BE2C (cell line): ENCODE results near the gene TTLL10.

ENCODE experiments used
- DNase-seq: peaks from one replicate; pipeline ENCODE4 v3.0.0-alpha.2; 2020
- H3K27me3 ChIP-seq: fragments of 250-450 bp; sonication (Bioruptor Pico); 2 replicates; pipeline ENCODE4 v1.5.1; 2020; ENCODE audit warnings: mild to moderate bottlenecking
- H3K36me3 ChIP-seq: fragments of 250-450 bp; sonication (Bioruptor Pico); 2 replicates; pipeline ENCODE4 v1.5.1; 2020; ENCODE audit warnings: mild to moderate bottlenecking
- H3K4me1 ChIP-seq: fragments of 250-450 bp; sonication (Bioruptor Pico); 2 replicates; pipeline ENCODE4 v1.5.1; 2020
- H3K4me3 ChIP-seq: 2 replicates; pipeline ENCODE4 v1.5.1; 2011; ENCODE audit warnings: low read depth, low read length
- H3K9me3 ChIP-seq: fragments of 250-450 bp; sonication (Bioruptor Pico); 2 replicates; pipeline ENCODE4 v1.5.1; 2020
- TF ChIP-seq, protein P1 (sequence below): IDR thresholded peaks from 2 replicates; pipeline ENCODE4 v1.5.1; 2012; ENCODE audit warnings: mild to moderate bottlenecking, low read depth, low read length

Gene TTLL10

GRCh38 chr1:1238702-1239178 lies 65.1 kb downstream of the TTLL10 start:
- Histone ChIP-seq H3K9me3 (no peaks in the 10 kb centered on the region), H3K36me3 (no peaks in the 10 kb centered on the region; the same call in none of the 2 replicates), H3K4me1 (peaks cover 19% of the 10 kb centered on the region), H3K27me3 (peaks cover 55% of the 10 kb centered on the region), H3K4me3 (no peak overlapping the region)
- no peak for DNase-seq
- TF ChIP-seq, protein P1, sequence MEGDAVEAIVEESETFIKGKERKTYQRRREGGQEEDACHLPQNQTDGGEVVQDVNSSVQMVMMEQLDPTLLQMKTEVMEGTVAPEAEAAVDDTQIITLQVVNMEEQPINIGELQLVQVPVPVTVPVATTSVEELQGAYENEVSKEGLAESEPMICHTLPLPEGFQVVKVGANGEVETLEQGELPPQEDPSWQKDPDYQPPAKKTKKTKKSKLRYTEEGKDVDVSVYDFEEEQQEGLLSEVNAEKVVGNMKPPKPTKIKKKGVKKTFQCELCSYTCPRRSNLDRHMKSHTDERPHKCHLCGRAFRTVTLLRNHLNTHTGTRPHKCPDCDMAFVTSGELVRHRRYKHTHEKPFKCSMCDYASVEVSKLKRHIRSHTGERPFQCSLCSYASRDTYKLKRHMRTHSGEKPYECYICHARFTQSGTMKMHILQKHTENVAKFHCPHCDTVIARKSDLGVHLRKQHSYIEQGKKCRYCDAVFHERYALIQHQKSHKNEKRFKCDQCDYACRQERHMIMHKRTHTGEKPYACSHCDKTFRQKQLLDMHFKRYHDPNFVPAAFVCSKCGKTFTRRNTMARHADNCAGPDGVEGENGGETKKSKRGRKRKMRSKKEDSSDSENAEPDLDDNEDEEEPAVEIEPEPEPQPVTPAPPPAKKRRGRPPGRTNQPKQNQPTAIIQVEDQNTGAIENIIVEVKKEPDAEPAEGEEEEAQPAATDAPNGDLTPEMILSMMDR = no peak

DNA sequence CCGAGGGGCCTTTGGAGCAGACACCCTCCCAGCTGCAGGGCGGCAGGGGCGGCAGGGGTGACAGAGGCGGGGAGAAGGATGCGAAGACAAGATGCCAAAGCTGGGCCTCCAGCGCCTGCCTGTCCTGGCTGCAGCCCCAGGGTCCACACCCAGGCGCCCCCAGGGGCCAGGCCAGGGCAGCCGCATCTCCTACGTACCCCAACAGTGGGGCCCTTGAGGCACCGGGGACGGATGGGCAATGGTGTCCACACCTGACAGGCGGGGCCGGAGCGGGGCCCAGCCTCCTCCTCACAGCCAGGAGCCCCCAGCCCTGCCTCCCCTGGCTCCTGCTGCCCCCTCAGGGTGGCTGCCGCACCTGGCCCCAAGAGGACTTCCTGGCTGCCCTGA lies 65.5 kb downstream of the TTLL10 start:
- Histone ChIP-seq H3K4me1 (peaks cover 19% of the 10 kb centered on the region), H3K4me3 (no peak overlapping the region), H3K27me3 (peaks cover 59% of the 10 kb centered on the region), H3K9me3 (no peaks in the 10 kb centered on the region), H3K36me3 (no peaks in the 10 kb centered on the region; the same call in none of the 2 replicates)
- DNase-seq = no peak
- TF ChIP-seq, protein P1 = no peak

- H3K36me3 ChIP-seq = no peaks in the 10 kb centered on the region; the same call in 1 of the 2 replicates
- H3K9me3 ChIP-seq = no peaks in the 10 kb centered on the region
- TF ChIP-seq, protein P1 = no peak
- no peak for DNase-seq
- no peak overlapping the region for H3K4me3 ChIP-seq
- peaks cover 62% of the 10 kb centered on the region for H3K27me3 ChIP-seq
- peaks cover 19% of the 10 kb centered on the region for H3K4me1 ChIP-seq
These were observed 66.1 kb downstream of the TTLL10 start for GRCh38 chr1:1239614-1240347.

- no peaks in the 10 kb centered on the region; the same call in 1 of the 2 replicates for H3K36me3 ChIP-seq
- TF ChIP-seq, protein P1 = no peak
- peaks cover 63% of the 10 kb centered on the region for H3K27me3 ChIP-seq
- no peak overlapping the region for H3K4me3 ChIP-seq
- DNase-seq = no peak
- peaks cover 19% of the 10 kb centered on the region for H3K4me1 ChIP-seq
- no peaks in the 10 kb centered on the region for H3K9me3 ChIP-seq
These were observed 66.7 kb downstream of the TTLL10 start for GRCh38 chr1:1240348-1240732.

DNA sequence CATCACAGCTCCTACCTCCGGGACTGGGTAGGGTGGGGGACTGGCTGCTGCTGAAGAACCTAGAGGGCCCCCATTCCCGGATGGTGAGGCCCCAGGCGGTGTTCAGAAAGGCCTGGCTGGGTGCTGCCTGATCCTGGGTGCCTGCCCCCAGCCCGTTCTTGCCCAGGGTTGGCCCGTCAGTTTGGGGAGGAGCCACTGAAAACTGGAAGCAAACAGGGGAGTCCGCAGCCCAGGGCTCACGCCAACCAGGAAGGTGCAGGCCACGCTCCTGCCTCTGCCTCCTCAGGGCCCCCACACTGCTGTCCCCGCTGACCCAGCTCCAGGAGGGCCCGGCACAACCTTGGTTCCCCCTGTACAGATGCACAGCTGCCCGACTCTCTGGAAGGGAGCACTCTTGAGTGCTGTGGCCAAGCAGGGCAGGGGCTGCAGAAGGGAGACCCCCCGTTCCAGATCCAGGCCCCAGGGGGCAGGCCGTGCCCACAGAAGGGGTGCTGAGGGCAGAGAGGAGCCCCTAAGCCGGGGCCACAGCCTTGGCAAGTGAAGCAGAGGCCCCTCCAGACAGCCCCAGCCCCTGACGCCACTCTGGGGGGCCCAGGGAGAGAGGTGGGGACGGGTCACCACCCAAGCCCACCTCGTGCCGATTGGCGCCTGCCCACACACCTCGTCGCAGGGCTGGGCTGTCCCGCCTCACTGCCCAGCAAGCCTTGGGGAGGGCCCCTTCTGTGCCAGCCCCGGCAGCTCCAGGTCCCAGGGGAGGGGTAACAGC lies 67.3 kb downstream of the TTLL10 start:
- peaks cover 70% of the 10 kb centered on the region for H3K27me3 ChIP-seq
- H3K4me1 ChIP-seq = peaks cover 19% of the 10 kb centered on the region
- H3K4me3 ChIP-seq = no peak overlapping the region
- TF ChIP-seq, protein P1 = no peak
- no peak for DNase-seq
- H3K36me3 ChIP-seq = no peaks in the 10 kb centered on the region
- no peaks in the 10 kb centered on the region for H3K9me3 ChIP-seq
